Measurements from ENCODE around the gene TTI1. TPM values are rescaled to one million over a fixed set of nuclear protein-coding genes. Genes with fewer than 3 reads are reported as not detected.

Gene TTI1
- total RNA-seq, 2 experiments from 2014 or later, result 10.6 to 11.4 TPM

DNA sequence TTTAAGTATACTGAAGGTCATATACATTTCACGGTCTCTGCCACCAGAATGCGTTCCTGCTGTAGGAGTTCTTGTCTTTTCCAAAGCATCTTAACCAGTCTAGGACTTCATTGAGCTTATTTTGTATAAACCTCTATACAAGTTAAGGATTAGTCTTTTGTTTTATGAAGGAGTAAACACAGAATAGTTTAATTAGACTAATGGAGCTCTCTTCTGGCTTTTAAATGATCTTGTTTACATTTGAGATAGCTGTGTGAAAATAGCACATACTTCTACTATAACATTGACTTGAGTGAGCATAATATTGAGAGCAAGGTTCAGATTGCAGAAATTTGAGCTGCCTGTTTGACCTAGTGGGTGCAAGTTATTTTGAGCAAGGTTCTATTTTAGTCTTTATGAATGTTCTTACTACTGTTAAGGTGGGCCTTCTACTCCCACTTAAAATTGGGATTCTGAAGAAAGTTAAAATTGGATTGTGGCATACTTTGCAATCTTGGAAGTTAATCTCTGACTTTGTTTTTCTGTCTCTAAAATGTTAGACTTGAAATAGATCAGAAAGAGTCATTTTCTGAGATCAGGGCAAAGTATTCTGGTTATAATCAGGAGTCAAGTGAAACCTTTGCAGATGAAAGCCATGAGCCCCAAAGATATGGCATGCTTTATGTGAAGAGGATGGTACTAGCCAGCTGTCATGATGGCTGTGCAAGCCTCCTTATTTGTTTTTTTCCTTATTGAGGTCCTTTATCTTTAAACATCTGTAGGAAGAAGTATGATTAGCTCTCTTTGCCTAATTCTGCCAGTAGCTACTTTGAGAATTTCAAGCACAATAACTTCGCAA is 42.1 kb upstream of the TTI1 start:
- H3K27ac Mint-ChIP-seq, result no peak overlapping the region
- Histone ChIP-seq H3K4me1 (ENCODE audit: insufficient read depth, low read length) (peaks cover 3% of the 10 kb centered on the region), H3K36me3 (ENCODE audit: insufficient read depth, low read length) (peaks cover 50% of the 10 kb centered on the region), H3K27ac (ENCODE audit: low read depth in 1 of 2, low read length in 2 of 2) (no peak overlapping the region), H3K27me3 (ENCODE audit: control insufficient read depth in 1 of 2, insufficient read depth in 2 of 2, low read length in 2 of 2) (no peaks in the 10 kb centered on the region), H3K4me3 (ENCODE audit: low read length) (no peak overlapping the region), H3K9me3 (ENCODE audit: control insufficient read depth in 1 of 2, insufficient read depth in 1 of 2, low read length in 2 of 2) (no peaks in the 10 kb centered on the region)
- TF ChIP-seq, protein P1, sequence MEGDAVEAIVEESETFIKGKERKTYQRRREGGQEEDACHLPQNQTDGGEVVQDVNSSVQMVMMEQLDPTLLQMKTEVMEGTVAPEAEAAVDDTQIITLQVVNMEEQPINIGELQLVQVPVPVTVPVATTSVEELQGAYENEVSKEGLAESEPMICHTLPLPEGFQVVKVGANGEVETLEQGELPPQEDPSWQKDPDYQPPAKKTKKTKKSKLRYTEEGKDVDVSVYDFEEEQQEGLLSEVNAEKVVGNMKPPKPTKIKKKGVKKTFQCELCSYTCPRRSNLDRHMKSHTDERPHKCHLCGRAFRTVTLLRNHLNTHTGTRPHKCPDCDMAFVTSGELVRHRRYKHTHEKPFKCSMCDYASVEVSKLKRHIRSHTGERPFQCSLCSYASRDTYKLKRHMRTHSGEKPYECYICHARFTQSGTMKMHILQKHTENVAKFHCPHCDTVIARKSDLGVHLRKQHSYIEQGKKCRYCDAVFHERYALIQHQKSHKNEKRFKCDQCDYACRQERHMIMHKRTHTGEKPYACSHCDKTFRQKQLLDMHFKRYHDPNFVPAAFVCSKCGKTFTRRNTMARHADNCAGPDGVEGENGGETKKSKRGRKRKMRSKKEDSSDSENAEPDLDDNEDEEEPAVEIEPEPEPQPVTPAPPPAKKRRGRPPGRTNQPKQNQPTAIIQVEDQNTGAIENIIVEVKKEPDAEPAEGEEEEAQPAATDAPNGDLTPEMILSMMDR (IDR thresholded peaks at IDR 0.05), result no peak
- ATAC-seq (ENCODE audit: poor library complexity), result no peak
- DNase-seq, result no peak
- no peak overlapping the region for H3K4me3 Mint-ChIP-seq
- peaks cover 33% of the 10 kb centered on the region for H3K4me1 Mint-ChIP-seq (ENCODE audit: low read depth)
- ChIA-PET CTCF (interaction anchor here (0.7 kb wide), 1 partner anchor 146 kb away, joined by 3 read pairs; no protein-coding TSS in a partner anchor), POLR2A (no interaction called here)
- H3K9me3 Mint-ChIP-seq, result no peaks in the 10 kb centered on the region
- peaks cover 34% of the 10 kb centered on the region for H3K36me3 Mint-ChIP-seq (ENCODE audit: low read depth)
- H3K27me3 Mint-ChIP-seq, result no peaks in the 10 kb centered on the region
- intact Hi-C loops (cut with DNase I, micrococcal nuclease), result no loop called here

DNA sequence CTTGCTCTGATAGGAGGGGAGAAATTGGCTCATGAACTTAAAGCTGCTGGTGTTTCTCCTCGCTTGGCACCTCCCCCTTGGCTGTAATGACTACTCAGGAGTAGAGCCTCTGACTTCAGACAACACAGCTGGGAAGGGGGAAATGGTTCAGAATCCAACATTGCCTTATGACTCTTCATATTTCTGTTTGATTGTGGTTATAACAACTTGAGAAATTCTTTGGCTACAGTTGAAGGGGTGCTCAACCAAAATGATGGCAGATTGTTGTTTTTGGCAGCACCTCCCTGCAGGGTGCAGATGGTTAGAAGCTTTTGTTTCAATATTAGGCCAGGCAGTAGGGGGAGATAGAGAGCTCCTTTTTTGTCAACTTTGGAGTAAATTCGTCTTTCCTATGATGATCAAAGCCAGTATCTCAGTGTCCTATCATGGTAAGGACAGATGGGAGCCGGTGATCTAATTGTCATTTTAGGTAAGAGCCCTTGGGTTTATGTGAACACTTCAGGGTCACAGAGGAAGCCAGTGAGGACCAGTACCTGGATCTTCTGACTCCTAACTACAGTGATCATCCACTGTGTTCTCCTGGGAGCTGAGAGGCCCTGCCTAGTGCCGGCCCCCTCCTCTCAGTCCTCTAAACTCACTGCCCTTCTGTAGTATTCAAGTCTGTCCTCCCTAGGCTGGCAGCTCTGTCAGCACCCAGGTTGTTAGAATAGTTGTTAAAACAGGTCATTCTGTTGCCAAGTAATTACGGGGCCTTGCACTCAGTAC is 40.2 kb upstream of the TTI1 start:
- Histone ChIP-seq H3K27me3 (ENCODE audit: control insufficient read depth in 1 of 2, insufficient read depth in 2 of 2, low read length in 2 of 2) (no peaks in the 10 kb centered on the region), H3K27ac (ENCODE audit: low read depth in 1 of 2, low read length in 2 of 2) (no peak overlapping the region), H3K9me3 (ENCODE audit: control insufficient read depth in 1 of 2, insufficient read depth in 1 of 2, low read length in 2 of 2) (no peaks in the 10 kb centered on the region), H3K4me3 (ENCODE audit: low read length) (no peak overlapping the region), H3K36me3 (ENCODE audit: insufficient read depth, low read length) (peaks cover 55% of the 10 kb centered on the region), H3K4me1 (ENCODE audit: insufficient read depth, low read length) (peaks cover 3% of the 10 kb centered on the region)
- intact Hi-C loops (cut with DNase I, micrococcal nuclease), result loop anchor here in 1 of 2 experiments (5.0 kb wide), 1 partner anchor 149 kb away; no protein-coding TSS in a partner anchor
- Mint-ChIP-seq H3K36me3 (ENCODE audit: low read depth) (peaks cover 15% of the 10 kb centered on the region), H3K27me3 (no peaks in the 10 kb centered on the region), H3K4me1 (ENCODE audit: low read depth) (peaks cover 31% of the 10 kb centered on the region), H3K4me3 (no peak overlapping the region), H3K9me3 (no peaks in the 10 kb centered on the region), H3K27ac (peak overlapping the region; percentile 2)
- ATAC-seq (ENCODE audit: poor library complexity) (peak; percentile 68), DNase-seq (peak in 4 of 14 experiments; percentile 5 to 63 (median 50))
- TF ChIP-seq, protein P1 (IDR thresholded peaks at IDR 0.05), result peak; percentile 62
- POLR2A ChIA-PET, result interaction anchor here (0.6 kb wide), 1 partner anchor 16 kb away, joined by 3 read pairs; no protein-coding TSS in a partner anchor
- CTCF ChIA-PET, result interaction anchor here (0.7 to 1.6 kb wide), 12 partner anchors 9 to 150 kb away, joined by 3 to 13 read pairs (median 5); no protein-coding TSS in a partner anchor

DNA sequence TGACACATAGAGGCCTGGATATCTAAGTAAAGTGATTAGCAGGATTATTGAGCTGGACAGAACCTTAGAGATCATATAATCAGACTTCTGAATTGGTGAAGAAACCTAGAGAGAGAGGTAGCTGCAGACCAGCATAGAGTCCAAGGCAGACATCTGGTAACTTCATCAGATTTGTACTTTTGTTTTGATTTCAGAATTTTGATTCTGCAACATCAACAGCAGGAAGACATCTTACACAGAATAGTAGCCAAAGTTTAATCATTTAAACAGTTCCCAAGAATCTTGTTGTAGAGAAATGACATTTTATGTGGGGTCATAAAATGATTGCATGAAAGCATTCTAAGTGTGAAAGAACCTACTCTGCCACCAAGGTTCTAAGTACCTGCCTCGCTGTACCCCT is 39.6 kb upstream of the TTI1 start:
- ATAC-seq (ENCODE audit: poor library complexity) (no peak), DNase-seq (no peak)
- Mint-ChIP-seq H3K4me3 (no peak overlapping the region), H3K4me1 (ENCODE audit: low read depth) (peaks cover 31% of the 10 kb centered on the region), H3K27ac (no peak overlapping the region), H3K9me3 (no peaks in the 10 kb centered on the region), H3K27me3 (no peaks in the 10 kb centered on the region), H3K36me3 (ENCODE audit: low read depth) (peaks cover 9% of the 10 kb centered on the region)
- peaks cover 3% of the 10 kb centered on the region for H3K4me1 ChIP-seq (ENCODE audit: insufficient read depth, low read length)
- H3K9me3 ChIP-seq (ENCODE audit: control insufficient read depth in 1 of 2, insufficient read depth in 1 of 2, low read length in 2 of 2), result no peaks in the 10 kb centered on the region
- intact Hi-C loops (cut with DNase I, micrococcal nuclease), result loop anchor here in 1 of 2 experiments (5.0 kb wide), 1 partner anchor 149 kb away; no protein-coding TSS in a partner anchor
- no peak overlapping the region for H3K27ac ChIP-seq (ENCODE audit: low read depth in 1 of 2, low read length in 2 of 2)
- POLR2A ChIA-PET, result interaction anchor here (0.6 kb wide), 1 partner anchor 15 kb away, joined by 3 read pairs; no protein-coding TSS in a partner anchor
- no peaks in the 10 kb centered on the region for H3K27me3 ChIP-seq (ENCODE audit: control insufficient read depth in 1 of 2, insufficient read depth in 2 of 2, low read length in 2 of 2)
- H3K4me3 ChIP-seq (ENCODE audit: low read length), result no peak overlapping the region
- H3K36me3 ChIP-seq (ENCODE audit: insufficient read depth, low read length), result peaks cover 55% of the 10 kb centered on the region
- CTCF ChIA-PET, result interaction anchor here (0.7 to 1.6 kb wide), 12 partner anchors 9 to 150 kb away, joined by 3 to 13 read pairs (median 5); no protein-coding TSS in a partner anchor
- TF ChIP-seq, protein P1 (IDR thresholded peaks at IDR 0.05), result no peak
